Measurements from ENCODE around the gene GNAQ. TPM values are rescaled to one million over a fixed set of nuclear protein-coding genes. Genes with fewer than 3 reads are reported as not detected.

Gene GNAQ
- total and polyA plus RNA-seq, 2 of the 13 experiments (the other 11 are each of a cell fraction or from before 2014, with no cell fraction given) = 16.5 to 17.7 TPM

GRCh38 chr9:77943057-77943456, 88.6 kb downstream of the GNAQ start (continued):
- TF ChIP-seq AFF4 (CRISPR knock-in tag; IDR thresholded peaks at IDR 0.05) = no peak
- TF ChIP-seq TMF1 (CRISPR knock-in tag; IDR thresholded peaks at IDR 0.05; ENCODE audit: low read depth) = no peak

- 0 out of 5 replicates have a peak, but pooled peaks cover 0 to 3% of the 10 kb centered on the region in 2 experiments for H3K36me3 ChIP-seq (replicated peaks in 1 of 2; ENCODE audit: control insufficient read depth in 1 of 2, insufficient read depth in 2 of 2, low read length in 2 of 2)
- no peak overlapping the region for H2AFZ ChIP-seq (ENCODE audit: low read length)
- intact Hi-C loops (cut with micrococcal nuclease; ENCODE audit: unreplicated experiment) = no loop called here
- in situ Hi-C loops (cut with HindIII; ENCODE audit: extremely low pct_ligation_motif_present, low pct_unique_long_range_greater_than_20kb) = no loop called here
- H3K9me3 ChIP-seq (ENCODE audit: low read length) = no peaks in the 10 kb centered on the region
- no TSS peak for BruUV-seq (replicated peaks)
- H3K9ac ChIP-seq (ENCODE audit: insufficient read depth, low read depth, low read length) = no peak overlapping the region
- ChIA-PET POLR2A (no interaction called here), CTCF (ENCODE audit: low intra/inter-chr PET ratio, low total read pairs) (no interaction called here)
- no peaks in the 10 kb centered on the region for H3K27me3 ChIP-seq (ENCODE audit: control insufficient read depth in 1 of 2, insufficient read depth in 2 of 2, low read length in 2 of 2)
- no peaks in the 10 kb centered on the region for H3K4me1 ChIP-seq (ENCODE audit: insufficient read depth, low read length)
- FAIRE-seq (no peak), ATAC-seq (no peak), DNase-seq (ENCODE audit: low spot score) (no peak)
- TF ChIP-seq ZNF430 (CRISPR knock-in tag; IDR thresholded peaks at IDR 0.05) (no peak), MEIS2 (CRISPR knock-in tag; IDR thresholded peaks at IDR 0.05) (no peak), RAD51 (IDR thresholded peaks at IDR 0.05; ENCODE audit: borderline replicate concordance) (no peak), PAX8 (CRISPR knock-in tag; IDR thresholded peaks at IDR 0.05; ENCODE audit: borderline replicate concordance) (no peak)
- WGBS (ENCODE audit: low lambda C conversion rate) = 96% methylated on average over 2 of the region's 2 CpGs
- H3K4me2 ChIP-seq (ENCODE audit: low read depth, low read length) = no peak overlapping the region
- H3K27ac ChIP-seq (ENCODE audit: extremely low read length, insufficient read depth, low read length) = no peak overlapping the region
- H4K20me1 ChIP-seq (ENCODE audit: insufficient read depth, low read length) = no peaks in the 10 kb centered on the region
- H3K79me2 ChIP-seq (ENCODE audit: insufficient read depth, low read length) = no peaks in the 10 kb centered on the region
- no peak overlapping the region for H3K4me3 ChIP-seq (replicated peaks in 1 of 3; ENCODE audit: insufficient read depth in 1 of 3, low read depth in 2 of 3, low read length in 3 of 3)
Observed at GRCh38 chr9:77939149-77939668, 92.4 kb downstream of the GNAQ start.

Data from HepG2 (cell line).